ENCODE data around the gene RAD51AP2.
A peak's percentile ranks its signal among the peaks of the same experiment; 100 is the strongest.
"Not testable (repeated sequence)": the region's sequence is repeated elsewhere in the genome, so short reads cannot be mapped to it uniquely, and the experiment has no call there.

Gene RAD51AP2

GRCh38 chr2:17518212-17519154 lies at the start of gene RAD51AP2:
Gene RAD51AP2 (minus strand): TSS chr2:17518440. CDS start chr2:17518415, 25 bp downstream.
- TF ChIP-seq CTCF (IDR thresholded peaks at IDR 0.05; ENCODE audit: low read depth, low read length): no peak
- peak; percentile 12 for DNase-seq (ENCODE audit: extremely low read depth, low read depth)

- not testable (repeated sequence) for DNase-seq (ENCODE audit: extremely low read depth, low read depth)
Observed at GRCh38 chr2:17565726-17566125, 47.5 kb upstream of the RAD51AP2 start.

- no peak for DNase-seq (ENCODE audit: extremely low read depth, low read depth)
- no peak for TF ChIP-seq CTCF (IDR thresholded peaks at IDR 0.05; ENCODE audit: low read depth, low read length)
Observed at GRCh38 chr2:17558878-17559277, 40.6 kb upstream of the RAD51AP2 start.

- DNase-seq (ENCODE audit: extremely low read depth, low read depth): no peak
- no peak for TF ChIP-seq CTCF (IDR thresholded peaks at IDR 0.05; ENCODE audit: low read depth, low read length)
Observed at GRCh38 chr2:17558053-17558452, 39.8 kb upstream of the RAD51AP2 start.

- no peak for TF ChIP-seq CTCF (IDR thresholded peaks at IDR 0.05; ENCODE audit: low read depth, low read length)
- no peak for DNase-seq (ENCODE audit: extremely low read depth, low read depth)
Observed at GRCh38 chr2:17557596-17557995, 39.4 kb upstream of the RAD51AP2 start.

GRCh38 chr2:17555150-17555549 lies 36.9 kb upstream of the RAD51AP2 start:
- no peak for DNase-seq (ENCODE audit: extremely low read depth, low read depth)
- no peak for TF ChIP-seq CTCF (IDR thresholded peaks at IDR 0.05; ENCODE audit: low read depth, low read length)

GRCh38 chr2:17550907-17551306 lies 32.7 kb upstream of the RAD51AP2 start:
- TF ChIP-seq CTCF (IDR thresholded peaks at IDR 0.05; ENCODE audit: low read depth, low read length): no peak
- no peak for DNase-seq (ENCODE audit: extremely low read depth, low read depth)

Data from AG09319 (cell line).